H1 (cell line): ENCODE results near the gene AMPD3. TPM values are rescaled to one million over a fixed set of nuclear protein-coding genes. Genes with fewer than 3 reads are reported as not detected.

Experiments used
- CTCF ChIA-PET: fragments of 300-600 bp; sonication (Branson Sonifier 250); formaldehyde crosslinking; loops from one replicate; lab custom pipeline; 2021; ENCODE audit not compliant: partially characterized antibody; lab: Charles Lee
- POLR2A ChIA-PET: fragments of 300-600 bp; sonication (Branson Sonifier 250); formaldehyde crosslinking; loops from one replicate; lab custom pipeline; 2021; ENCODE audit warnings: inconsistent platforms; ENCODE audit not compliant: partially characterized antibody; lab: Charles Lee
- DNase-seq, 2 experiments: peaks; one replicate each; pipeline versions ENCODE4 v3.0.0 to v3.0.0-alpha.2; 2010 to 2022; ENCODE audit warnings: low spot score in 2 of 2, low read depth in 1 of 2, mixed read lengths in 1 of 2
- FAIRE-seq: peaks from 2 replicates; lab custom pipeline; 2011; peaks lifted over from hg19 to GRCh38; lab: Jason Lieb, UNC
- H2AFZ ChIP-seq: 2 replicates; pipeline ENCODE4 v1.8.1; 2012; ENCODE audit warnings: low read length, inconsistent platforms
- H2AK5ac ChIP-seq: 2 replicates; pipeline ENCODE4 v1.6.1; 2013; ENCODE audit warnings: low read depth, low read length
- H2BK120ac ChIP-seq: replicated peaks from 2 replicates; pipeline ENCODE3; 2013; ENCODE audit warnings: low read depth, low read length, inconsistent platforms
- H2BK12ac ChIP-seq: 2 replicates; pipeline ENCODE4 v1.6.1; 2013; ENCODE audit warnings: low read depth, low read length
- H2BK15ac ChIP-seq: 2 replicates; pipeline ENCODE4 v1.6.1; 2013; ENCODE audit warnings: low read length
- H2BK20ac ChIP-seq: 2 replicates; pipeline ENCODE4 v1.6.1; 2013; ENCODE audit warnings: low read length
- H2BK5ac ChIP-seq: 2 replicates; pipeline ENCODE4 v1.6.1; 2013; ENCODE audit warnings: low read depth, low read length
- H3K14ac ChIP-seq: 2 replicates; pipeline ENCODE4 v1.6.1; 2013; ENCODE audit warnings: inconsistent platforms; ENCODE audit not compliant: insufficient read length
- H3K18ac ChIP-seq: 2 replicates; pipeline ENCODE4 v1.6.1; 2013; ENCODE audit warnings: low read length; ENCODE audit errors: extremely low read depth
- H3K23ac ChIP-seq: 2 replicates; pipeline ENCODE4 v1.6.1; 2013; ENCODE audit warnings: inconsistent platforms; ENCODE audit not compliant: insufficient read length
- H3K23me2 ChIP-seq: 2 replicates; pipeline ENCODE4 v1.6.1; 2013; ENCODE audit warnings: low read depth, low read length
- H3K27ac ChIP-seq: 2 replicates; pipeline ENCODE4 v1.6.1; 2011; ENCODE audit warnings: low read depth, low read length, inconsistent platforms
- H3K27me3 ChIP-seq, 4 experiments: replicated peaks in 1 of 4; 1 replicate in 1 of 4; 2 replicates in 3 of 4; pipeline versions ENCODE4 v1.6.1 to v1.8.1; 2011 to 2013; ENCODE audit warnings: low read length in 3 of 4, mild to moderate bottlenecking in 3 of 4, inconsistent platforms in 2 of 4, mixed read lengths in 2 of 4, moderate library complexity in 1 of 4; ENCODE audit not compliant: control insufficient read depth in 3 of 4, insufficient read depth in 3 of 4; ENCODE audit errors: extremely low read depth in 1 of 4
- H3K36me3 ChIP-seq, 4 experiments: 2 replicates each; pipeline versions ENCODE4 v1.6.1 to v1.8.1; 2011 to 2013; ENCODE audit warnings: mild to moderate bottlenecking in 4 of 4, low read length in 3 of 4, moderate library complexity in 2 of 4, control low read depth in 1 of 4, inconsistent platforms in 1 of 4; ENCODE audit not compliant: insufficient read depth in 4 of 4, control insufficient read depth in 2 of 4
- H3K4ac ChIP-seq: replicated peaks from 2 replicates; pipeline ENCODE3; 2013; ENCODE audit warnings: low read length, low read depth, mixed read lengths, inconsistent platforms; ENCODE audit not compliant: insufficient read length
- H3K4me1 ChIP-seq, 4 experiments: replicated peaks in 1 of 4; 1 replicate in 1 of 4; 2 replicates in 3 of 4; pipeline versions ENCODE4 v1.6.1 to v1.8.1; 2011 to 2013; ENCODE audit warnings: low read length in 3 of 4, inconsistent platforms in 2 of 4, mixed read lengths in 1 of 4; ENCODE audit not compliant: insufficient read depth in 4 of 4, control insufficient read depth in 3 of 4
- H3K4me2 ChIP-seq, 2 experiments: 2 replicates each; pipeline versions ENCODE4 v1.6.1 to v1.8.1; 2011 to 2013; ENCODE audit warnings: low read depth in 2 of 2, low read length in 2 of 2, control low read depth in 1 of 2, inconsistent platforms in 1 of 2, mild to moderate bottlenecking in 1 of 2; ENCODE audit not compliant: insufficient read depth in 1 of 2
- H3K4me3 ChIP-seq, 4 experiments: fragments of 200-600, 300-600 bp in 1 of 4; sonication (generic), shearing (Covaris generic), sonication (Bioruptor Twin) in 1 of 4; 2 replicates each; pipeline versions ENCODE4 v1.5.1 to v1.8.1; 2011 to 2016; ENCODE audit warnings: low read length in 4 of 4, low read depth in 3 of 4, control low read depth in 2 of 4, inconsistent platforms in 2 of 4, mild to moderate bottlenecking in 2 of 4, mixed read lengths in 1 of 4, moderate library complexity in 1 of 4; ENCODE audit not compliant: insufficient read depth in 2 of 4; ENCODE audit errors: extremely low read depth in 1 of 4
- H3K56ac ChIP-seq: replicated peaks from 2 replicates; pipeline ENCODE3; 2013; ENCODE audit warnings: low read depth, mild to moderate bottlenecking, mixed read lengths, low read length, inconsistent platforms; ENCODE audit not compliant: insufficient read length
- H3K79me1 ChIP-seq: 2 replicates; pipeline ENCODE4 v1.6.1; 2013; ENCODE audit warnings: low read depth, low read length, control low read depth
- H3K79me2 ChIP-seq, 2 experiments: 2 replicates each; pipeline versions ENCODE4 v1.6.1 to v1.8.1; 2012 to 2013; ENCODE audit warnings: low read length in 2 of 2, mild to moderate bottlenecking in 2 of 2, inconsistent platforms in 1 of 2; ENCODE audit not compliant: insufficient read depth in 2 of 2, control insufficient read depth in 1 of 2
- H3K9ac ChIP-seq, 4 experiments: replicated peaks in 1 of 4; 1 replicate in 1 of 4; 2 replicates in 3 of 4; pipeline versions ENCODE4 v1.6.1 to v1.8.1; 2011 to 2013; ENCODE audit warnings: low read depth in 3 of 4, low read length in 3 of 4, control low read depth in 2 of 4, mild to moderate bottlenecking in 2 of 4, moderate library complexity in 2 of 4, inconsistent platforms in 1 of 4; ENCODE audit errors: extremely low read depth in 1 of 4
- H3K9me3 ChIP-seq, 2 experiments: 2 replicates each; pipeline versions ENCODE4 v1.6.1 to v1.8.1; 2012 to 2013; ENCODE audit warnings: mild to moderate bottlenecking in 2 of 2, moderate library complexity in 2 of 2, control low read depth in 1 of 2, inconsistent platforms in 1 of 2, low read depth in 1 of 2, low read length in 1 of 2, mixed read lengths in 1 of 2; ENCODE audit not compliant: insufficient read depth in 2 of 2
- H4K20me1 ChIP-seq, 2 experiments: replicated peaks in 1 of 2; 2 replicates each; pipeline versions ENCODE3 to v1.8.1; 2011 to 2013; ENCODE audit warnings: inconsistent platforms in 2 of 2, low read length in 2 of 2, mild to moderate bottlenecking in 1 of 2; ENCODE audit not compliant: insufficient read depth in 2 of 2, control insufficient read depth in 1 of 2
- H4K5ac ChIP-seq: 2 replicates; pipeline ENCODE4 v1.6.1; 2013; ENCODE audit warnings: low read length, low read depth, mixed read lengths, inconsistent platforms; ENCODE audit not compliant: insufficient read length
- H4K8ac ChIP-seq: 2 replicates; pipeline ENCODE4 v1.8.0; 2013; ENCODE audit warnings: mild to moderate bottlenecking, moderate library complexity, low read length, inconsistent platforms; ENCODE audit not compliant: insufficient read depth; ENCODE audit errors: extremely low read depth
- H4K91ac ChIP-seq: replicated peaks from 2 replicates; pipeline ENCODE3; 2013; ENCODE audit warnings: low read length, mixed read lengths, inconsistent platforms; ENCODE audit not compliant: insufficient read length
- CBX5 ChIP-seq: fragments of 300-800, 300-1000 bp; sonication (generic); IDR thresholded peaks from 2 replicates; pipeline ENCODE4 v1.7.1; 2016; ENCODE audit warnings: antibody characterized with exemption, low read length, low read depth
- CEBPB ChIP-seq: IDR thresholded peaks from 2 replicates; pipeline ENCODE4 v1.6.1; 2012; ENCODE audit warnings: low read depth, low read length
- EZH2 ChIP-seq: fragments of 200-600 bp; sonication (generic); IDR thresholded peaks from 2 replicates; pipeline ENCODE4 v1.7.1; 2012; ENCODE audit warnings: low read depth, mild to moderate bottlenecking, moderate library complexity, low read length, inconsistent platforms; ENCODE audit not compliant: severe bottlenecking
- HDAC6 ChIP-seq: IDR thresholded peaks from one replicate; pipeline ENCODE4 v1.7.1; 2012; ENCODE audit warnings: low read depth, mild to moderate bottlenecking, inconsistent platforms, low read length, moderate library complexity
- JUN ChIP-seq: IDR thresholded peaks from 2 replicates; pipeline ENCODE4 v1.6.1; 2011; ENCODE audit warnings: low read depth, mild to moderate bottlenecking, improper control_type of control experiment, low read length
- KDM1A ChIP-seq: fragments of 200-600, 300-600 bp; sonication (generic); IDR thresholded peaks from 2 replicates; pipeline ENCODE4 v1.7.1; 2016; ENCODE audit warnings: mild to moderate bottlenecking, low read length, borderline replicate concordance
- NANOG ChIP-seq: IDR thresholded peaks from 2 replicates; pipeline ENCODE4 v1.6.1; 2011; ENCODE audit warnings: low read length, low read depth, mild to moderate bottlenecking, inconsistent platforms; ENCODE audit not compliant: insufficient read depth, poor library complexity, severe bottlenecking
- PHF8 ChIP-seq: fragments of 200-600 bp; sonication (generic); conservative IDR thresholded peaks from 2 replicates; pipeline ENCODE4 v1.7.1; 2012; ENCODE audit warnings: low read depth, mild to moderate bottlenecking, inconsistent platforms, low read length, moderate library complexity
- POLR2A ChIP-seq, 2 experiments: IDR thresholded peaks; 1 replicate in 1 of 2; 2 replicates in 1 of 2; pipeline ENCODE4 v1.6.1; 2011; ENCODE audit warnings: low read depth in 2 of 2, low read length in 2 of 2, mild to moderate bottlenecking in 2 of 2; ENCODE audit errors: control extremely low read depth in 1 of 2
- TAF7 ChIP-seq: optimal IDR thresholded peaks from 2 replicates; pipeline ENCODE3; 2011; ENCODE audit warnings: low read depth, mild to moderate bottlenecking, inconsistent platforms, low read length, moderate library complexity, borderline replicate concordance
- ZNF274 ChIP-seq: IDR thresholded peaks from 2 replicates; pipeline ENCODE4 v1.7.0; 2012; ENCODE audit warnings: low read length, borderline replicate concordance; ENCODE audit errors: extremely low read depth
- WGBS, 2 experiments: shearing (Covaris generic) in 1 of 2; methylation state at CpG; one replicate each; pipeline versions ENCODE4 v1.1.6 to v1.1.7; 2013 to 2015; ENCODE audit warnings: low lambda C conversion rate in 2 of 2, mixed read lengths in 2 of 2, inconsistent platforms in 1 of 2, low coverage in 1 of 2, missing lambda C conversion rate in 1 of 2; ENCODE audit not compliant: insufficient replicate concordance in 2 of 2, insufficient coverage in 1 of 2, insufficient read length in 1 of 2; ENCODE audit errors: extremely low coverage in 1 of 2, missing lambda C conversion rate in 1 of 2; 5-methylcytosine and 5-hydroxymethylcytosine counted together
- polyA plus RNA-seq, 7 experiments: library from polyadenylated mRNA; depleted of rRNA in 3 of 7; stranded (reverse) in 5 of 7; unstranded in 2 of 7; fragments of >200 nt in 5 of 7; fragments of 200-250 nt in 2 of 7; gene quantifications; 1 replicate in 5 of 7; 2 replicates in 1 of 7; 4 replicates in 1 of 7; pipeline versions ENCODE4 v1.2.1 to v1.2.3, GENCODE V29; 2011 to 2013; ENCODE audit warnings: missing spikeins in 2 of 7, mixed read lengths in 2 of 7
- total RNA-seq: library from RNA; stranded (reverse); fragmentation: NEBNext Ultra II Directional; extraction: Animal tissue kit (Norgen Biotek cat#: 25700); gene quantifications from 2 replicates; pipeline ENCODE4 v1.2.1, GENCODE V29; 2021

The AMPD3 gene
- total and polyA plus RNA-seq, 2 of the 8 experiments (the other 6 are each of a cell fraction or from before 2014, with no cell fraction given) = 4.0 to 6.3 TPM

DNA sequence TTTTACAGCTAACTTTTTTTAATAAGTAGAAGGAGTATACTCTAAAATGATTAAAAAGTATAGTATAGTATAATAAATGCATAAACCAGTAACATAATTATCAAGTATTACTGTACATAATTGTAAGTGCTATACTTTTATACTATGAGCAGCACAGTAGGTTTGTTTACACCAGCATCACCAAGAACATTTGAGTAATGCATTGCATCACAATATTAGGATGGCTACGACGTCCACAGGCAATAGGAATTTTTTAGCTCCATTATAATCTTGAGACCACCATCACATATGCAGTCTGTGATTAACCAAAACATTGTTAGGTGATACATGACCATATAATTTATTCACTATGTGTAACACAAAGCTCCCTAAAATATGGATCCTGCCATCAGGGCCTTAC lies 65.5 kb downstream of the AMPD3 start:
- ChIA-PET CTCF (interaction anchor here (0.6 to 1.6 kb wide), 5 partner anchors 20 to 137 kb away, joined by 3 to 5 read pairs (median 3); partner anchors contain the start of gene RNF141), POLR2A (interaction anchor here (1.9 kb wide), 2 partner anchors 10 to 12 kb away, joined by 5 to 7 read pairs; no protein-coding TSS in a partner anchor)
- Histone ChIP-seq H3K4ac (no peak overlapping the region), H3K23ac (no peak overlapping the region), H3K18ac (no peak overlapping the region), H2BK15ac (no peak overlapping the region), H2AFZ (no peak overlapping the region), H4K20me1 (no peaks in the 10 kb centered on the region), H4K91ac (no peak overlapping the region), H2BK5ac (no peak overlapping the region), H2BK20ac (no peak overlapping the region), H3K9me3 (no peaks in the 10 kb centered on the region), H3K36me3 (peaks cover 0 to 8% (median 3%) of the 10 kb centered on the region in 4 experiments; a peak in 3 of 8 replicates), H3K56ac (no peak overlapping the region), H3K27ac (no peak overlapping the region), H4K8ac (no peak overlapping the region), H3K14ac (no peak overlapping the region), H3K4me1 (no peaks in the 10 kb centered on the region), H3K4me3 (no peak overlapping the region), H2AK5ac (no peak overlapping the region), H3K23me2 (no peaks in the 10 kb centered on the region), H2BK120ac (no peak overlapping the region), H2BK12ac (no peak overlapping the region), H3K79me2 (no peaks in the 10 kb centered on the region), H3K9ac (no peak overlapping the region), H3K4me2 (no peak overlapping the region), H3K27me3 (no peaks in the 10 kb centered on the region), H4K5ac (no peak overlapping the region), H3K79me1 (no peaks in the 10 kb centered on the region)
- WGBS, 2 experiments = 98% methylated on average over 2 of the region's 2 CpGs; no CpG with 5 or more reads in 1 of the 2 experiments
- no peak for DNase-seq
- no peak for FAIRE-seq
- TF ChIP-seq NANOG (no peak), EZH2 (no peak), TAF7 (no peak), JUN (no peak), ZNF274 (no peak), CBX5 (no peak), PHF8 (no peak), HDAC6 (no peak), CEBPB (no peak), KDM1A (no peak), POLR2A (IDR thresholded peaks at IDR 0.05; ENCODE audit: control extremely low read depth in 1 of 2, low read depth in 2 of 2, low read length in 2 of 2) (no peak)
